K562 (cell line): Measurements from ENCODE around the gene CCDC69. TPM values are rescaled to one million over a fixed set of nuclear protein-coding genes. Genes with fewer than 3 reads are reported as not detected.

Source experiments
- ATAC-seq: fragments of 200-7000 bp; cut with Tn5 transposase; 3 replicates; pipeline ENCODE4 v1.9.1; 2020; ENCODE audit warnings: moderate library complexity
- BruUV-seq: library from RNA; stranded (reverse); fragments of 400-500 nt; replicated peaks from 2 replicates; lab custom pipeline; 2021; lab: Mats Ljungman, UMichigan
- CTCF ChIA-PET: fragments of 300-600 bp; formaldehyde crosslinking; extraction: SDS; loops from one replicate; lab custom pipeline; 2021; ENCODE audit warnings: low intra/inter-chr PET ratio; lab: Yijun Ruan, JAX
- POLR2A ChIA-PET: fragments of 300-600, 350-650 bp; sonication (Branson Sonifier 250); formaldehyde crosslinking; extraction: SDS; loops from one replicate; lab custom pipeline; 2021; ENCODE audit warnings: antibody characterized with exemption, inconsistent platforms; lab: Yijun Ruan, JAX
- DNase-seq, 4 experiments: peaks; one replicate each; pipeline versions ENCODE4 v3.0.0 to v3.0.0-alpha.2; 2011 to 2018; ENCODE audit warnings: low spot score in 3 of 4, mixed read lengths in 3 of 4; ENCODE audit errors: extremely low read depth in 1 of 4
- FAIRE-seq: peaks from 2 replicates; lab custom pipeline; 2011; peaks lifted over from hg19 to GRCh38; lab: Jason Lieb, UNC
- H2AFZ ChIP-seq: 2 replicates; pipeline ENCODE4 v1.6.0; 2011; ENCODE audit warnings: low read depth, low read length, control low read depth, inconsistent platforms
- H3K27ac ChIP-seq: fragments of 200-600 bp; 3 replicates; pipeline ENCODE4 v1.8.0; 2011; ENCODE audit warnings: low read depth, mild to moderate bottlenecking, control low read depth, inconsistent platforms, low read length, moderate library complexity, mixed read lengths; ENCODE audit errors: extremely low read depth
- H3K27me3 ChIP-seq, 2 experiments: fragments of 300-600 bp in 1 of 2; 2 replicates in 1 of 2; 3 replicates in 1 of 2; pipeline versions ENCODE4 v1.6.0 to v1.8.0; 2011; ENCODE audit warnings: inconsistent platforms in 2 of 2, low read length in 2 of 2, mild to moderate bottlenecking in 1 of 2, mixed read lengths in 1 of 2, moderate library complexity in 1 of 2; ENCODE audit not compliant: control insufficient read depth in 2 of 2, insufficient read depth in 2 of 2
- H3K36me3 ChIP-seq: fragments of 300-600 bp; 3 replicates; pipeline ENCODE4 v1.8.0; 2011; ENCODE audit warnings: mild to moderate bottlenecking, low read length, inconsistent platforms; ENCODE audit not compliant: control insufficient read depth, insufficient read depth
- H3K4me1 ChIP-seq, 2 experiments: fragments of 200-600 bp in 1 of 2; replicated peaks in 1 of 2; 2 replicates in 1 of 2; 3 replicates in 1 of 2; pipeline versions ENCODE4 v1.5.1 to v1.8.0; 2011; ENCODE audit warnings: inconsistent platforms in 2 of 2, low read length in 2 of 2, mild to moderate bottlenecking in 1 of 2, mixed read lengths in 1 of 2, moderate library complexity in 1 of 2; ENCODE audit not compliant: control insufficient read depth in 2 of 2, insufficient read depth in 2 of 2
- H3K4me2 ChIP-seq: 2 replicates; pipeline ENCODE4 v1.6.1; 2011; ENCODE audit warnings: low read length, control low read depth, inconsistent platforms, mixed read lengths; ENCODE audit not compliant: insufficient read depth
- H3K4me3 ChIP-seq: fragments of 200-600 bp; sonication (generic), shearing (Covaris generic); 2 replicates; pipeline ENCODE4 v1.5.1; 2016; ENCODE audit warnings: control low read depth, inconsistent platforms
- H3K79me2 ChIP-seq: fragments of 200-600 bp; 3 replicates; pipeline ENCODE4 v1.8.0; 2011; ENCODE audit warnings: low read length, inconsistent platforms; ENCODE audit not compliant: control insufficient read depth, insufficient read depth
- H3K9ac ChIP-seq, 2 experiments: 2 replicates each; pipeline versions ENCODE4 v1.6.0 to v1.6.1; 2011; ENCODE audit warnings: low read depth in 2 of 2, low read length in 2 of 2, control low read depth in 1 of 2, inconsistent platforms in 1 of 2, mild to moderate bottlenecking in 1 of 2, mixed read lengths in 1 of 2; ENCODE audit not compliant: insufficient read depth in 1 of 2
- H3K9me1 ChIP-seq: one replicate; pipeline ENCODE4 v1.6.0; 2011; ENCODE audit warnings: inconsistent platforms, mild to moderate bottlenecking, low read length, moderate library complexity; ENCODE audit not compliant: control insufficient read depth, insufficient read depth
- H3K9me3 ChIP-seq: replicated peaks from 2 replicates; pipeline ENCODE4 v1.5.1; 2011; ENCODE audit warnings: low read depth, low read length, inconsistent platforms; ENCODE audit not compliant: control insufficient read depth, insufficient read depth
- H4K20me1 ChIP-seq: replicated peaks from 2 replicates; pipeline ENCODE4 v1.6.1; 2011; ENCODE audit warnings: low read length, inconsistent platforms, mixed read lengths; ENCODE audit not compliant: control insufficient read depth, insufficient read depth
- BCOR ChIP-seq: fragments of 450-650 bp; IDR thresholded peaks from 2 replicates; pipeline ENCODE4 v1.6.1; 2016
- BRF1 ChIP-seq: IDR thresholded peaks from 3 replicates; pipeline ENCODE4 v1.6.1; 2011; ENCODE audit warnings: borderline replicate concordance, mild to moderate bottlenecking; ENCODE audit not compliant: insufficient read length; ENCODE audit errors: extremely low read depth
- DIDO1 ChIP-seq: fragments of 450-650 bp; IDR thresholded peaks from 2 replicates; pipeline ENCODE4 v1.6.1; 2016; ENCODE audit warnings: low read depth, missing biosample characterization, missing genetic modification characterization
- E2F4 ChIP-seq: sonication (generic); formaldehyde crosslinking; IDR thresholded peaks from 2 replicates; pipeline ENCODE4 v1.8.0; 2022; ENCODE audit warnings: mild to moderate bottlenecking, low read depth, missing genetic modification reagents
- ETV1 ChIP-seq: fragments of 450-650 bp; conservative IDR thresholded peaks from 2 replicates; pipeline ENCODE4 v1.6.1; 2016; ENCODE audit warnings: missing genetic modification characterization, control low read depth, low read depth, missing compliant biosample characterization
- HDAC8 ChIP-seq: fragments of 450-650 bp; IDR thresholded peaks from 2 replicates; pipeline ENCODE4 v1.6.1; 2016; ENCODE audit warnings: mild to moderate bottlenecking, missing genetic modification characterization, moderate library complexity, missing compliant biosample characterization
- MTA2 ChIP-seq: fragments of 450-650 bp; IDR thresholded peaks from 2 replicates; pipeline ENCODE4 v1.6.1; 2016; ENCODE audit warnings: low read depth
- MYC ChIP-seq, 2 experiments: fragments of 250-450 bp in 1 of 2; sonication (Bioruptor Pico) in 1 of 2; IDR thresholded peaks; 2 replicates each; pipeline versions ENCODE4 v1.5.1 to v1.6.1; 2012 to 2021; ENCODE audit warnings: low read depth in 2 of 2, borderline replicate concordance in 1 of 2, improper control_type of control experiment in 1 of 2, low read length in 1 of 2, mild to moderate bottlenecking in 1 of 2, moderate library complexity in 1 of 2
- SAFB ChIP-seq: fragments of 200-400 bp; formaldehyde crosslinking; IDR thresholded peaks from 2 replicates; pipeline ENCODE4 v1.6.1; 2017; ENCODE audit warnings: low read depth, low read length, borderline replicate concordance
- SP1 ChIP-seq: sonication (generic); formaldehyde crosslinking; IDR thresholded peaks from 2 replicates; pipeline ENCODE4 v1.8.1; 2022; ENCODE audit warnings: mild to moderate bottlenecking, missing genetic modification reagents
- TCF7 ChIP-seq: sonication (generic); IDR thresholded peaks from 2 replicates; pipeline ENCODE4 v1.6.1; 2016; ENCODE audit warnings: antibody characterized with exemption, borderline replicate concordance
- TFAM ChIP-seq: fragments of 250-450 bp; sonication (Bioruptor Pico); conservative IDR thresholded peaks from 2 replicates; pipeline ENCODE4 v1.5.0; 2021; ENCODE audit warnings: mild to moderate bottlenecking, moderate library complexity
- ZNF347 ChIP-seq: fragments of 450-650 bp; formaldehyde crosslinking; IDR thresholded peaks from 2 replicates; pipeline ENCODE4 v1.4.0; 2020; ENCODE audit warnings: low read depth, mild to moderate bottlenecking, moderate library complexity
- ZZZ3 ChIP-seq: fragments of 450-650 bp; IDR thresholded peaks from 2 replicates; pipeline ENCODE4 v1.6.1; 2016; ENCODE audit warnings: antibody characterized with exemption, mild to moderate bottlenecking, moderate library complexity
- WGBS: fragments of 100-300 bp; shearing (Covaris generic); methylation state at CpG from one replicate; pipeline ENCODE4 v1.1.6; 2016; ENCODE audit warnings: low coverage, mixed read lengths; ENCODE audit not compliant: insufficient coverage; ENCODE audit errors: missing lambda C conversion rate; 5-methylcytosine and 5-hydroxymethylcytosine counted together
- in situ Hi-C: fragments of 300-500 bp; cut with MboI; formaldehyde crosslinking; loops from 4 replicates; pipeline ENCODE4 v1.15.0; 2018; ENCODE audit warnings: inconsistent platforms, mixed read lengths
- intact Hi-C: fragments of 100-400 bp; cut with micrococcal nuclease; formaldehyde crosslinking; loops from 2 replicates; pipeline ENCODE4 v1.14.2; 2022
- polyA plus RNA-seq, 8 experiments: library from polyadenylated mRNA; depleted of rRNA in 4 of 8; stranded (reverse) in 5 of 8; unstranded in 3 of 8; fragments of >200 nt; fragmentation: Nextera tagmentation in 2 of 8; fragmentation: Illumina TruSeq in 1 of 8; extraction: Ambion mirVana in 2 of 8; extraction: Trizol in 1 of 8; gene quantifications; 2 replicates each; pipeline versions ENCODE4 v1.2.1 to v1.2.3, GENCODE V29; 2011 to 2014; ENCODE audit warnings: inconsistent platforms in 1 of 8, missing spikeins in 1 of 8
- total RNA-seq, 7 experiments: library from RNA; depleted of rRNA in 6 of 7; stranded (reverse); fragments of >200 nt in 6 of 7; fragmentation: Illumina TruSeq in 2 of 7; extraction: Trizol in 2 of 7; gene quantifications; 2 replicates each; pipeline versions ENCODE4 v1.2.1 to v1.2.3, GENCODE V29; 2011 to 2021; ENCODE audit warnings: low replicate concordance in 1 of 7
- TF ChIP-seq, protein P1 (sequence below), 2 experiments: fragments of 450-650 bp; conservative IDR thresholded peaks; 2 replicates each; pipeline ENCODE4 v1.6.1; 2017; ENCODE audit warnings: mild to moderate bottlenecking in 2 of 2, moderate library complexity in 2 of 2
- TF ChIP-seq, protein P2 (sequence below): fragments of 450-650 bp; formaldehyde crosslinking; IDR thresholded peaks from 2 replicates; pipeline ENCODE4 v1.4.0; 2022; ENCODE audit warnings: mild to moderate bottlenecking, moderate library complexity
- TF ChIP-seq, protein P3 (sequence below): fragments of 250-450 bp; sonication (Bioruptor Pico); IDR thresholded peaks from 2 replicates; pipeline ENCODE4 v1.4.0; 2020; ENCODE audit warnings: mild to moderate bottlenecking, moderate library complexity

The CCDC69 gene
- total and polyA plus RNA-seq, 9 of the 15 experiments (the other 6 are each of a cell fraction or from before 2014, with no cell fraction given), result 0.65 to 12.2 (median 7.6) TPM

DNA sequence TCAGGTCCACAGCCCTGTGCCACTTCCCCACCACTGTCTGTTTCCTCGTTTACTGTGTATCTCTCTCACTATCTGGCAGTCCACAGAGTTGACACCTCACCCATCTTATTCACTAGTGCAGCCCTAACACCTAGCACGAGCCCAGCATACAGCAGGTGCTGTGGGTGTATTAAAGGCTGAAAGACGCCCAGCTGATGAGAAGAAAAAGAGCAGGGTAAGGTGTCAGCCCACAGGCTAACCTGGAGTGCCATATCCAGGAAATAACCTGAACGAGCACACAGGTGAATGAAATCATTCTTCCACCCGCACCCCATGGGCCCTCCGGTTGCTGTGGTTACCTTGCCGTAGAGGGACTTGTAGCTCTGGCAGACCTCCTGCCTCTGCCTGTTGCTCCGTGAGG, 84.9 kb downstream of the CCDC69 start:
- BruUV-seq, result no TSS peak
- POLR2A ChIA-PET, result no interaction called here
- FAIRE-seq, result no peak
- peaks cover 15 to 59% of the 10 kb centered on the region in 2 experiments; a peak in 3 of 5 replicates for H3K27me3 ChIP-seq
- no peaks in the 10 kb centered on the region for H3K4me1 ChIP-seq
- CTCF ChIA-PET, result no interaction called here
- WGBS, result 25% methylated on average over 8 of the region's 8 CpGs
- DNase-seq, result no peak
- H3K79me2 ChIP-seq, result no peaks in the 10 kb centered on the region
- H3K27ac ChIP-seq, result no peak overlapping the region
- no peak overlapping the region for H3K4me3 ChIP-seq
- H3K9me1 ChIP-seq, result no peaks in the 10 kb centered on the region
- in situ Hi-C loops (no loop called here), intact Hi-C loops (no loop called here)
- no peak for ATAC-seq
- no peaks in the 10 kb centered on the region; the same call in 1 of the 2 replicates for H4K20me1 ChIP-seq
- H2AFZ ChIP-seq, result no peak overlapping the region
- no peaks in the 10 kb centered on the region for H3K36me3 ChIP-seq
- no peaks in the 10 kb centered on the region for H3K9me3 ChIP-seq
- H3K4me2 ChIP-seq, result no peak overlapping the region
- TF ChIP-seq BCOR, result no peak
- no peak for TF ChIP-seq MTA2
- TF ChIP-seq BRF1, result no peak
- no peak for TF ChIP-seq SP1
- TF ChIP-seq, protein P1, sequence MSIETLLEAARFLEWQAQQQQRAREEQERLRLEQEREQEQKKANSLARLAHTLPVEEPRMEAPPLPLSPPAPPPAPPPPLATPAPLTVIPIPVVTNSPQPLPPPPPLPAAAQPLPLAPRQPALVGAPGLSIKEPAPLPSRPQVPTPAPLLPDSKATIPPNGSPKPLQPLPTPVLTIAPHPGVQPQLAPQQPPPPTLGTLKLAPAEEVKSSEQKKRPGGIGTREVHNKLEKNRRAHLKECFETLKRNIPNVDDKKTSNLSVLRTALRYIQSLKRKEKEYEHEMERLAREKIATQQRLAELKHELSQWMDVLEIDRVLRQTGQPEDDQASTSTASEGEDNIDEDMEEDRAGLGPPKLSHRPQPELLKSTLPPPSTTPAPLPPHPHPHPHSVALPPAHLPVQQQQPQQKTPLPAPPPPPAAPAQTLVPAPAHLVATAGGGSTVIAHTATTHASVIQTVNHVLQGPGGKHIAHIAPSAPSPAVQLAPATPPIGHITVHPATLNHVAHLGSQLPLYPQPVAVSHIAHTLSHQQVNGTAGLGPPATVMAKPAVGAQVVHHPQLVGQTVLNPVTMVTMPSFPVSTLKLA (conservative IDR thresholded peaks at IDR 0.05), result no peak
- no peak for TF ChIP-seq MYC (IDR thresholded peaks at IDR 0.05; ENCODE audit: low read depth, low read length)
- no peak for TF ChIP-seq MYC (CRISPR knock-in tag; IDR thresholded peaks at IDR 0.05; ENCODE audit: borderline replicate concordance, low read depth)
- TF ChIP-seq ZNF347 (CRISPR knock-in tag), result no peak
- TF ChIP-seq SAFB, result no peak
- no peak for TF ChIP-seq TCF7
- TF ChIP-seq DIDO1, result no peak
- TF ChIP-seq, protein P2, sequence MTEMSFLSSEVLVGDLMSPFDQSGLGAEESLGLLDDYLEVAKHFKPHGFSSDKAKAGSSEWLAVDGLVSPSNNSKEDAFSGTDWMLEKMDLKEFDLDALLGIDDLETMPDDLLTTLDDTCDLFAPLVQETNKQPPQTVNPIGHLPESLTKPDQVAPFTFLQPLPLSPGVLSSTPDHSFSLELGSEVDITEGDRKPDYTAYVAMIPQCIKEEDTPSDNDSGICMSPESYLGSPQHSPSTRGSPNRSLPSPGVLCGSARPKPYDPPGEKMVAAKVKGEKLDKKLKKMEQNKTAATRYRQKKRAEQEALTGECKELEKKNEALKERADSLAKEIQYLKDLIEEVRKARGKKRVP (CRISPR knock-in tag), result no peak
- TF ChIP-seq HDAC8 (tag), result no peak
- TF ChIP-seq TFAM (CRISPR knock-in tag), result no peak
- TF ChIP-seq ETV1 (tag), result no peak
- no peak for TF ChIP-seq ZZZ3
- no peak for TF ChIP-seq E2F4 (CRISPR knock-in tag)
- TF ChIP-seq, protein P3, sequence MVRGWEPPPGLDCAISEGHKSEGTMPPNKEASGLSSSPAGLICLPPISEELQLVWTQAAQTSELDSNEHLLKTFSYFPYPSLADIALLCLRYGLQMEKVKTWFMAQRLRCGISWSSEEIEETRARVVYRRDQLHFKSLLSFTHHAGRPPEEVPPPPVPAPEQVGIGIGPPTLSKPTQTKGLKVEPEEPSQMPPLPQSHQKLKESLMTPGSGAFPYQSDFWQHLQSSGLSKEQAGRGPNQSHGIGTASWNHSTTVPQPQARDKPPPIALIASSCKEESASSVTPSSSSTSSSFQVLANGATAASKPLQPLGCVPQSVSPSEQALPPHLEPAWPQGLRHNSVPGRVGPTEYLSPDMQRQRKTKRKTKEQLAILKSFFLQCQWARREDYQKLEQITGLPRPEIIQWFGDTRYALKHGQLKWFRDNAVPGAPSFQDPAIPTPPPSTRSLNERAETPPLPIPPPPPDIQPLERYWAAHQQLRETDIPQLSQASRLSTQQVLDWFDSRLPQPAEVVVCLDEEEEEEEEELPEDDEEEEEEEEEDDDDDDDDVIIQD (CRISPR knock-in tag), result no peak
- H3K9ac ChIP-seq, result no peak overlapping the region
